HG02943 (cell line): Measurements from ENCODE around the gene ZMAT2.
"Not testable (repeated sequence)": the region's sequence is repeated elsewhere in the genome, so short reads cannot be mapped to it uniquely, and the experiment has no call there.

Experiments
- ATAC-seq: cut with Tn5 transposase; IDR thresholded peaks from one replicate; pipeline ENCODE4 v1.9.1; 2021; ENCODE audit warnings: mild to moderate bottlenecking, low read depth, moderate library complexity; ENCODE audit not compliant: unreplicated experiment

Gene ZMAT2

GRCh38 chr5:140707812-140708211 lies 7.6 kb downstream of the ZMAT2 start:
- ATAC-seq = no peak

- not testable (repeated sequence) for ATAC-seq
Observed at GRCh38 chr5:140708787-140709186, 8.5 kb downstream of the ZMAT2 start.

- ATAC-seq = peak; percentile 92
Observed at GRCh38 chr5:140710899-140711552, 10.8 kb downstream of the ZMAT2 start.

- no peak for ATAC-seq
Observed at GRCh38 chr5:140711794-140712193, 11.5 kb downstream of the ZMAT2 start.

GRCh38 chr5:140713562-140714094 lies 13.4 kb downstream of the ZMAT2 start:
- ATAC-seq = no peak

- not testable (repeated sequence) for ATAC-seq
Observed at GRCh38 chr5:140716238-140716637, 16.0 kb downstream of the ZMAT2 start.

GRCh38 chr5:140718266-140718592 lies 18.0 kb downstream of the ZMAT2 start:
- no peak for ATAC-seq

- ATAC-seq = not testable (repeated sequence)
Observed at GRCh38 chr5:140720738-140721137, 20.5 kb downstream of the ZMAT2 start.

- ATAC-seq = not testable (repeated sequence)
Observed at GRCh38 chr5:140721395-140721794, 21.1 kb downstream of the ZMAT2 start.

GRCh38 chr5:140725799-140726471 lies 25.7 kb downstream of the ZMAT2 start:
- peak; percentile 91 for ATAC-seq

- no peak for ATAC-seq
Observed at GRCh38 chr5:140733098-140733497, 32.9 kb downstream of the ZMAT2 start.

GRCh38 chr5:140734354-140734753 lies 34.1 kb downstream of the ZMAT2 start:
- no peak for ATAC-seq

GRCh38 chr5:140737486-140737885 lies 37.2 kb downstream of the ZMAT2 start:
- ATAC-seq = no peak

GRCh38 chr5:140741967-140742366 lies 41.7 kb downstream of the ZMAT2 start:
- no peak for ATAC-seq

- no peak for ATAC-seq
Observed at GRCh38 chr5:140753561-140753960, 53.3 kb downstream of the ZMAT2 start.
